HG02610 (cell line): ENCODE data around the gene CRELD2.

Experiments
- ATAC-seq: cut with Tn5 transposase; IDR thresholded peaks from one replicate; pipeline ENCODE4 v1.9.1; 2021; ENCODE audit warnings: mild to moderate bottlenecking, moderate library complexity; ENCODE audit not compliant: unreplicated experiment

CRELD2 gene

GRCh38 chr22:49910229-49911155, 7.9 kb upstream of the CRELD2 start:
- ATAC-seq, result no peak

GRCh38 chr22:49911881-49912625, 6.4 kb upstream of the CRELD2 start:
- no peak for ATAC-seq

GRCh38 chr22:49913026-49913425, 5.4 kb upstream of the CRELD2 start:
- ATAC-seq, result no peak

GRCh38 chr22:49913446-49913845, 5.0 kb upstream of the CRELD2 start:
- ATAC-seq, result no peak

GRCh38 chr22:49914256-49914655, 4.2 kb upstream of the CRELD2 start:
- ATAC-seq, result no peak

- ATAC-seq, result no peak
Measured at GRCh38 chr22:49915610-49916009, 2.8 kb upstream of the CRELD2 start.

- ATAC-seq, result no peak
Measured at GRCh38 chr22:49916831-49917230, 1.6 kb upstream of the CRELD2 start.

- ATAC-seq, result no peak
Measured at GRCh38 chr22:49918911-49919881, 762 bp downstream of the CRELD2 start.

GRCh38 chr22:49920859-49921258, 2.4 kb downstream of the CRELD2 start:
- no peak for ATAC-seq

- no peak for ATAC-seq
Measured at GRCh38 chr22:49921508-49922278, 3.3 kb downstream of the CRELD2 start.

GRCh38 chr22:49922484-49922883, 4.0 kb downstream of the CRELD2 start:
- no peak for ATAC-seq

GRCh38 chr22:49922926-49923325, 4.5 kb downstream of the CRELD2 start:
- ATAC-seq, result no peak

- ATAC-seq, result no peak
Measured at GRCh38 chr22:49923445-49923844, 5.0 kb downstream of the CRELD2 start.

GRCh38 chr22:49924113-49924833, 5.8 kb downstream of the CRELD2 start:
- no peak for ATAC-seq

- no peak for ATAC-seq
Measured at GRCh38 chr22:49925525-49926128, 7.2 kb downstream of the CRELD2 start.

- ATAC-seq, result no peak
Measured at GRCh38 chr22:49926916-49927315, 8.5 kb downstream of the CRELD2 start.

- no peak for ATAC-seq
Measured at GRCh38 chr22:49927483-49928184, 9.2 kb downstream of the CRELD2 start.

GRCh38 chr22:49928185-49928495, 9.7 kb downstream of the CRELD2 start:
- no peak for ATAC-seq
